ENCODE measurements around the gene RPL7A.
"Not testable (repeated sequence)": the region's sequence is repeated elsewhere in the genome, so short reads cannot be mapped to it uniquely, and the experiment has no call there.

The RPL7A gene

GRCh38 chr9:133321411-133321935 lies 26.5 kb upstream of the RPL7A start:
- no peak overlapping the region for H3K27ac Mint-ChIP-seq
- H3K9me3 Mint-ChIP-seq: no peaks in the 10 kb centered on the region
- no peaks in the 10 kb centered on the region for H3K36me3 Mint-ChIP-seq (ENCODE audit: low read depth)
- H3K27me3 Mint-ChIP-seq: no peaks in the 10 kb centered on the region
- no peaks in the 10 kb centered on the region for H3K4me1 Mint-ChIP-seq (ENCODE audit: low read depth)
- H3K4me3 Mint-ChIP-seq: no peak overlapping the region

GRCh38 chr9:133322701-133323100 lies 25.3 kb upstream of the RPL7A start:
- Mint-ChIP-seq H3K36me3 (ENCODE audit: low read depth) (no peaks in the 10 kb centered on the region), H3K9me3 (no peaks in the 10 kb centered on the region), H3K27me3 (no peaks in the 10 kb centered on the region), H3K4me3 (no peak overlapping the region), H3K4me1 (ENCODE audit: low read depth) (no peaks in the 10 kb centered on the region), H3K27ac (no peak overlapping the region)

GRCh38 chr9:133323211-133323610 lies 24.8 kb upstream of the RPL7A start:
- no peaks in the 10 kb centered on the region for H3K27me3 Mint-ChIP-seq
- no peaks in the 10 kb centered on the region for H3K36me3 Mint-ChIP-seq (ENCODE audit: low read depth)
- H3K27ac Mint-ChIP-seq: no peak overlapping the region
- H3K4me1 Mint-ChIP-seq (ENCODE audit: low read depth): no peaks in the 10 kb centered on the region
- H3K4me3 Mint-ChIP-seq: no peak overlapping the region
- H3K9me3 Mint-ChIP-seq: no peaks in the 10 kb centered on the region

- no peaks in the 10 kb centered on the region for H3K9me3 Mint-ChIP-seq
- H3K4me3 Mint-ChIP-seq: no peak overlapping the region
- no peaks in the 10 kb centered on the region for H3K4me1 Mint-ChIP-seq (ENCODE audit: low read depth)
- H3K27me3 Mint-ChIP-seq: no peaks in the 10 kb centered on the region
- H3K27ac Mint-ChIP-seq: no peak overlapping the region
- H3K36me3 Mint-ChIP-seq (ENCODE audit: low read depth): no peaks in the 10 kb centered on the region
Observed at GRCh38 chr9:133323991-133324703, 23.9 kb upstream of the RPL7A start.

GRCh38 chr9:133327021-133327420 lies 21.0 kb upstream of the RPL7A start:
- not testable (repeated sequence) for H3K27me3 Mint-ChIP-seq; H3K9me3 Mint-ChIP-seq; H3K27ac Mint-ChIP-seq; H3K4me1 Mint-ChIP-seq (ENCODE audit: low read depth); H3K4me3 Mint-ChIP-seq
- H3K36me3 Mint-ChIP-seq (ENCODE audit: low read depth): peaks cover 22% of the 10 kb centered on the region

GRCh38 chr9:133327834-133328484 lies 20.1 kb upstream of the RPL7A start:
- H3K4me1 Mint-ChIP-seq (ENCODE audit: low read depth): peaks cover 6% of the 10 kb centered on the region
- H3K27ac Mint-ChIP-seq: no peak overlapping the region
- H3K27me3 Mint-ChIP-seq: no peaks in the 10 kb centered on the region
- H3K4me3 Mint-ChIP-seq: no peak overlapping the region
- H3K36me3 Mint-ChIP-seq (ENCODE audit: low read depth): peaks cover 32% of the 10 kb centered on the region
- no peaks in the 10 kb centered on the region for H3K9me3 Mint-ChIP-seq

GRCh38 chr9:133329306-133330156 lies 18.5 kb upstream of the RPL7A start:
- H3K27me3 Mint-ChIP-seq, H3K9me3 Mint-ChIP-seq, H3K4me3 Mint-ChIP-seq, H3K27ac Mint-ChIP-seq: not testable (repeated sequence)
- peaks cover 15% of the 10 kb centered on the region for H3K4me1 Mint-ChIP-seq (ENCODE audit: low read depth)
- peaks cover 46% of the 10 kb centered on the region for H3K36me3 Mint-ChIP-seq (ENCODE audit: low read depth)

- Mint-ChIP-seq H3K36me3 (ENCODE audit: low read depth) (peaks cover 60% of the 10 kb centered on the region), H3K27ac (no peak overlapping the region), H3K27me3 (no peaks in the 10 kb centered on the region), H3K4me3 (no peak overlapping the region), H3K4me1 (ENCODE audit: low read depth) (peaks cover 28% of the 10 kb centered on the region), H3K9me3 (no peaks in the 10 kb centered on the region)
Observed at GRCh38 chr9:133331221-133331620, 16.8 kb upstream of the RPL7A start.

GRCh38 chr9:133331641-133332380 lies 16.2 kb upstream of the RPL7A start:
- peaks cover 34% of the 10 kb centered on the region for H3K4me1 Mint-ChIP-seq (ENCODE audit: low read depth)
- no peaks in the 10 kb centered on the region for H3K9me3 Mint-ChIP-seq
- H3K27me3 Mint-ChIP-seq: no peaks in the 10 kb centered on the region
- H3K4me3 Mint-ChIP-seq: no peak overlapping the region
- peaks cover 64% of the 10 kb centered on the region for H3K36me3 Mint-ChIP-seq (ENCODE audit: low read depth)
- H3K27ac Mint-ChIP-seq: no peak overlapping the region

GRCh38 chr9:133332381-133332730 lies 15.7 kb upstream of the RPL7A start:
- Mint-ChIP-seq H3K4me1 (ENCODE audit: low read depth) (peaks cover 39% of the 10 kb centered on the region), H3K4me3 (no peak overlapping the region), H3K36me3 (ENCODE audit: low read depth) (peaks cover 64% of the 10 kb centered on the region)

GRCh38 chr9:133333011-133333410 lies 15.0 kb upstream of the RPL7A start:
- Mint-ChIP-seq H3K27me3 (no peaks in the 10 kb centered on the region), H3K9me3 (no peaks in the 10 kb centered on the region), H3K4me3 (peak overlapping the region; percentile 30), H3K27ac (no peak overlapping the region), H3K36me3 (ENCODE audit: low read depth) (peaks cover 64% of the 10 kb centered on the region), H3K4me1 (ENCODE audit: low read depth) (peaks cover 43% of the 10 kb centered on the region)

More at GRCh38 chr9:133332381-133332730, 15.7 kb upstream of the RPL7A start:
- no peaks in the 10 kb centered on the region for H3K27me3 Mint-ChIP-seq
- H3K27ac Mint-ChIP-seq: no peak overlapping the region
- no peaks in the 10 kb centered on the region for H3K9me3 Mint-ChIP-seq

- Mint-ChIP-seq H3K27ac (peak overlapping the region; percentile 94), H3K9me3 (no peaks in the 10 kb centered on the region), H3K4me1 (ENCODE audit: low read depth) (peaks cover 44% of the 10 kb centered on the region), H3K36me3 (ENCODE audit: low read depth) (peaks cover 64% of the 10 kb centered on the region), H3K27me3 (no peaks in the 10 kb centered on the region), H3K4me3 (peak overlapping the region; percentile 96)
Observed at GRCh38 chr9:133333566-133333965, 14.5 kb upstream of the RPL7A start.

GRCh38 chr9:133334161-133334560 lies 13.9 kb upstream of the RPL7A start:
- no peaks in the 10 kb centered on the region for H3K9me3 Mint-ChIP-seq
- peaks cover 70% of the 10 kb centered on the region for H3K36me3 Mint-ChIP-seq (ENCODE audit: low read depth)
- H3K4me1 Mint-ChIP-seq (ENCODE audit: low read depth): peaks cover 50% of the 10 kb centered on the region
- no peaks in the 10 kb centered on the region for H3K27me3 Mint-ChIP-seq
- H3K27ac Mint-ChIP-seq: peak overlapping the region; percentile 94
- peak overlapping the region; percentile 96 for H3K4me3 Mint-ChIP-seq

GRCh38 chr9:133334888-133335287 lies 13.1 kb upstream of the RPL7A start:
- Mint-ChIP-seq H3K36me3 (ENCODE audit: low read depth) (peaks cover 74% of the 10 kb centered on the region), H3K27ac (peak overlapping the region; percentile 94), H3K4me3 (peak overlapping the region; percentile 96), H3K4me1 (ENCODE audit: low read depth) (peaks cover 57% of the 10 kb centered on the region)
- not testable (repeated sequence) for H3K27me3 Mint-ChIP-seq, H3K9me3 Mint-ChIP-seq
